HG03045 (cell line): ENCODE results near the gene NOD1.
"Not testable (repeated sequence)": the region's sequence is repeated elsewhere in the genome, so short reads cannot be mapped to it uniquely, and the experiment has no call there.

Experiments
- ATAC-seq: cut with Tn5 transposase; IDR thresholded peaks from one replicate; pipeline ENCODE4 v1.9.1; 2021; ENCODE audit warnings: mild to moderate bottlenecking, moderate library complexity; ENCODE audit not compliant: unreplicated experiment

The NOD1 gene, protein sequence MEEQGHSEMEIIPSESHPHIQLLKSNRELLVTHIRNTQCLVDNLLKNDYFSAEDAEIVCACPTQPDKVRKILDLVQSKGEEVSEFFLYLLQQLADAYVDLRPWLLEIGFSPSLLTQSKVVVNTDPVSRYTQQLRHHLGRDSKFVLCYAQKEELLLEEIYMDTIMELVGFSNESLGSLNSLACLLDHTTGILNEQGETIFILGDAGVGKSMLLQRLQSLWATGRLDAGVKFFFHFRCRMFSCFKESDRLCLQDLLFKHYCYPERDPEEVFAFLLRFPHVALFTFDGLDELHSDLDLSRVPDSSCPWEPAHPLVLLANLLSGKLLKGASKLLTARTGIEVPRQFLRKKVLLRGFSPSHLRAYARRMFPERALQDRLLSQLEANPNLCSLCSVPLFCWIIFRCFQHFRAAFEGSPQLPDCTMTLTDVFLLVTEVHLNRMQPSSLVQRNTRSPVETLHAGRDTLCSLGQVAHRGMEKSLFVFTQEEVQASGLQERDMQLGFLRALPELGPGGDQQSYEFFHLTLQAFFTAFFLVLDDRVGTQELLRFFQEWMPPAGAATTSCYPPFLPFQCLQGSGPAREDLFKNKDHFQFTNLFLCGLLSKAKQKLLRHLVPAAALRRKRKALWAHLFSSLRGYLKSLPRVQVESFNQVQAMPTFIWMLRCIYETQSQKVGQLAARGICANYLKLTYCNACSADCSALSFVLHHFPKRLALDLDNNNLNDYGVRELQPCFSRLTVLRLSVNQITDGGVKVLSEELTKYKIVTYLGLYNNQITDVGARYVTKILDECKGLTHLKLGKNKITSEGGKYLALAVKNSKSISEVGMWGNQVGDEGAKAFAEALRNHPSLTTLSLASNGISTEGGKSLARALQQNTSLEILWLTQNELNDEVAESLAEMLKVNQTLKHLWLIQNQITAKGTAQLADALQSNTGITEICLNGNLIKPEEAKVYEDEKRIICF

GRCh38 chr7:30478349-30479201 lies at the start of gene NOD1:
Gene NOD1 (minus strand): TSS chr7:30478784. CDS start chr7:30456921, 21,863 bp downstream.
- ATAC-seq, result peak; percentile 96

GRCh38 chr7:30527297-30527696 lies 48.7 kb upstream of the NOD1 start:
- ATAC-seq, result not testable (repeated sequence)

- ATAC-seq, result no peak
Measured at GRCh38 chr7:30526163-30526562, 47.6 kb upstream of the NOD1 start.

GRCh38 chr7:30525429-30525828 lies 46.8 kb upstream of the NOD1 start:
- no peak for ATAC-seq

- no peak for ATAC-seq
Measured at GRCh38 chr7:30524545-30524944, 46.0 kb upstream of the NOD1 start.

DNA sequence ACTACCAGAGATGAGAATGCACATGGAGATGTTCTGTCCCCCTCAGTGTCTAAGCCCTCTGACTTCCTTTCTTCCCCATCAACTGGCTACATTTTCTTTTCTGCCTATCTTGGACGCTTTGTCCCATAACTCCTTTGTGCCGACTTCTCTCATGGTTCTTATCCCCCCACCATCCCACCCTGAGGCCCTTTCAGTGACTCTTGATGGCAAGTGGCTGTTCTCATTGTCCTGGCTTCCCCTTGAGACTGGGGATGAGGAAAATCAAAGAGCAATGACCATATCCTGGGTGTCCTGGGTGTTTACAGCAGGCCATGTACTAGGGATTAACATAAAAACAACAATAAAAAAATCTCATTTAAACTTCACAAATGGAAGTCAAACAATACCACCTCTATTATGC lies 44.9 kb upstream of the NOD1 start:
- ATAC-seq, result no peak

- ATAC-seq, result no peak
Measured at GRCh38 chr7:30522159-30522558, 43.6 kb upstream of the NOD1 start.

GRCh38 chr7:30521532-30521931 lies 42.9 kb upstream of the NOD1 start:
- ATAC-seq, result no peak

DNA sequence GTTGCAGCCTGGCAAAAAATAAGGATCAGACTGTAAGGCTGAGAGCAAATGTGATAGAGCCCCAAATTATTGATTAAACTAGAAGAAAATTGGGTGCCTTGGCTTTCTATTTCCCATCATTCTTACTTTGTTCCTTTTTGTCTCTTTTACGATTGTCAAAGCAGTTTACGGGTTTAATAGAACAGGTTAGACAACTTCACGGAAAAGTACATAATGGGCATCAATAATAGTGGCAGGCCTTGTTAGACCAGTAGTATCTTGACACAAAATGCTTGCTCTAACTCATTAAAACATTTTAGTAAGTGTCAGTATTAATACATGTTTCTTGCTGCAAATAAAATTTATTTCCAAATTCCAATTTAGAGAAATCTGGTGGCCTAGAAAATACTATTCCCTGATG lies 40.5 kb upstream of the NOD1 start:
- ATAC-seq, result no peak

GRCh38 chr7:30515761-30516160 lies 37.2 kb upstream of the NOD1 start:
- ATAC-seq, result no peak

DNA sequence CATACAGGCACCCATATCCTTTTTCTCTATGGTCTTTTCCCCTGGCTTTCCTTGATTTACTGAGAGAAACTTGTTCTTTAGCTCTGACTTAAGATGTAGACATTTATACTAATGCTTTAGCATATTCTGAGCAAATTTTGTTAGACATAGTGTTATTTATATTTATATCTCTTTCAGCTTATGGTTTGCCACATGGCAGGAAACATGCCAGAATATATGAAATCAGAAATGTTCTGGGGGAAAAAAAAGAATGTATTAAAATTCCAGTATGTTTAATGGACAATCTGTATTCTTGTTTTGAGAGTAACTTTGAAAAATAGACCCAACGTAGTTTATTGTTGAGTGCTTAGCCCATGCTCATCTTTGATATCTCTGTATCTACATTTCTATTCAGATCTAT lies 36.2 kb upstream of the NOD1 start:
- no peak for ATAC-seq

DNA sequence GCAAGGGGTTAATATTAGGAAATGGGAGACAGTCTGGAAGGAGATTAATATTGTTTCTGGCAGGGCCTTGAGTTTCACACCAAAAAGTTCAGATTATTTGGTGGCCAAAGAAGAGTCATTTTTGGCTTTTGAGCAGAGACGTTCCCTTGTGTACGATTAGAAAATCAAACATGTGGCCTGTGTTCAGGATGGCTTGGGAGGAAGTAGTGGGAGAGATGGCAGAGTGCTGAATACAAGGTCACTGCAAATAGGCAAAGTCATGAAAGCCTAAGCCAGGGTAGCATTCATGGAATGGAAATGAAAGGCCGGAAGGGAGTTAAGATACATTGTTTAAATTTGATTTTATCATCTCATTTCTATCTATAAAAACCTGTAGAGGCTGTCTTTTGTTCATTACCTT lies 35.6 kb upstream of the NOD1 start:
- ATAC-seq, result no peak

GRCh38 chr7:30513762-30514161 lies 35.2 kb upstream of the NOD1 start:
- no peak for ATAC-seq

- ATAC-seq, result no peak
Measured at GRCh38 chr7:30511973-30512662, 33.5 kb upstream of the NOD1 start.

DNA sequence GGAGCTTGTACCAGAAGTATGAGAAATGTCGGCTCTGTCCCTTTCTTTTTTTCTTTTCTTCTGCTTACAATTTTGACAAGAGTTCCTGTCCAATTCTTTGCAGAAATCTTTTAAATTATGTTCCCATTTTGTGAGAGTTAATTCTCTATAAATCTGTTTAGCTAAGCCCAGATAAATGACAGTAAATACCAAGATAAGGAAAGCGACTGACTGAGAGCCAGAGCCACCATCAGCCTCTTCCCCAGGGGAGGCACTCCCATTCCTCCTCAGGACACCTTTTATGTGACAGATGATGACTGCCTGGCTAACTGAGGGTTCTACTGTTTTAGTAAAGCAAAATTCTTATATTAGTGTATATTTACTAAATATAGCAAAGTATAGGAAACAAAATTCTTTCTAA lies 32.9 kb upstream of the NOD1 start:
- no peak for ATAC-seq

- ATAC-seq, result no peak
Measured at GRCh38 chr7:30510124-30511075, 31.8 kb upstream of the NOD1 start.

DNA sequence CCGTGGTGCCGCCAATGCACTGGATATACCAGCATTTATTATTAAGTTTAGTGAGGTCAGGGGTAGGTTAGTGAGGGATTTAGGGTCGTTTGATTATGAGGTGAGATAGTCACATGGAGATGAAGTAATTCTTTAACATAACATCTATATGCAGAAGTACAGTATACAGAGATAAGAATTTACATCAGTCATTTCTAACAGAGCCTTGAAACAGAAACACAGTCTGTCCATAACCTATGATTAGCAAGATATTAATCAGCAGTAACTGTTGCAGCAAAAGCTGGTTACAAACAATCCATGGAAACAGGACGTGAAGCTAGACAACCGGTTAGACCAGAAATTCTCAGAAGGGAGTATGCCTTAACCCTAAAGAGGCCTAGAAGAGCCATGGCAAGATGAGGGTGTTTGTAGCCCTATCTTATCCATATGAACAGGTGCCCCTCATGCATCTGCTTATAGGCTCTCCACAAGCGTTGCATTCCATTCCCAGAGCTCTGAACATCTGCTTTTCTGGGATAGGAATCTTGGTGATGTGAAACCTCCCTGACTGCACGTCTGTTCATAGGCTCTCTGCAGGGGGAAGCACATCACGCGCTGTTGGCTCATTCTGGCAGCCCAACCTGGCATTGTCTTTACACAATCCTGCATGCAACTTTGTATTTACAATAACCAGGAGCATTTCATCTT lies 30.7 kb upstream of the NOD1 start:
- ATAC-seq, result not testable (repeated sequence)

DNA sequence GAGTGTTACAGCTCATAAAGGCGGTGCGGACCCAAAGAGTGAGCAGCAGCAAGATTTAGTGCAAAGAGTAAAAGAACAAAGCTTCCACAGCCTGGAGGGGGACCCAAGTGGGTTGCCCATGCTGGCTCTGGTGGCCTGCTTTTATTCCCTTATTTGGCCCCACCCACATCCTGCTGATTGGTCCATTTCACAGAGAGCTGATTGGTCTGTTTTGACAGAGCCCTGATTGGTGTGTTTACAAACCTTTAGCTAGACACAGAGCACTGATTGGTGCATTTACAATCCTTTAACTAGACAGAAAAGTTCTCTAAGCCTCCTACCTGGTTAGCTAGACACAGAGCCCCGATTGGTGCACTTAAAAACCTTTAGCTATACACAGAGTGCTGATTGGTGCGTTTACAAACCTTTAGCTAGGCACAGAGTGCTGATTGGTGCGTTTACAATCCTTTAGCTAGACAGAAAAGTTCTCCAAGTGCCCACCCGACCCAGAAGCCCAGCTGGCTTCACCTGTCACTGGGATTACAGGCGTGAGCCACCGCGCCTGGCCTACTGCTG lies 28.8 kb upstream of the NOD1 start:
- ATAC-seq, result not testable (repeated sequence)
